HG02571 (cell line): ENCODE measurements around the gene ABCG2.

Experiments
- ATAC-seq: cut with Tn5 transposase; IDR thresholded peaks from one replicate; pipeline ENCODE4 v1.9.1; 2021; ENCODE audit warnings: mild to moderate bottlenecking, moderate library complexity; ENCODE audit not compliant: unreplicated experiment

ABCG2 gene

GRCh38 chr4:88077911-88078524, 80.4 kb downstream of the ABCG2 start:
- no peak for ATAC-seq

DNA sequence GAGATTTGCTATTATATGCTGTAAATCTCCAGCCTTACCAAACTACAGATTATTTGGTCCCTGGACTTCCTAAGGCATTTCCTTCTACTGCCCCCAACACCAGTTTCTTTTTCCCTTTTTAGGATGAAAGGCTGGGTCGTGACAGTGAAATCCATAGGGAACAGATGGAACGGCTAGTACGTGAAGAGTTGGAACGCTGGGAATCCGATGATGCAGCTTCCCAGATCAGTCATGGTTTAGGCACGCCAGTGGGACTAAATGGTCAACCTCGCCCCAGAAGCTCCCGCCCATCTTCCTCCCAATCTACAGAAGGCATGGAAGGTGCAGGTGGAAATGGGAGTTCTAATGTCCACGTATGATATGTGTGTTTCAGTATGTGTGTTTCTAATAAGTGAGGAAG, 83.1 kb downstream of the ABCG2 start:
- ATAC-seq = no peak

GRCh38 chr4:88070031-88070430, 88.4 kb downstream of the ABCG2 start:
- no peak for ATAC-seq

GRCh38 chr4:88064410-88064809, 94.0 kb downstream of the ABCG2 start:
- no peak for ATAC-seq

DNA sequence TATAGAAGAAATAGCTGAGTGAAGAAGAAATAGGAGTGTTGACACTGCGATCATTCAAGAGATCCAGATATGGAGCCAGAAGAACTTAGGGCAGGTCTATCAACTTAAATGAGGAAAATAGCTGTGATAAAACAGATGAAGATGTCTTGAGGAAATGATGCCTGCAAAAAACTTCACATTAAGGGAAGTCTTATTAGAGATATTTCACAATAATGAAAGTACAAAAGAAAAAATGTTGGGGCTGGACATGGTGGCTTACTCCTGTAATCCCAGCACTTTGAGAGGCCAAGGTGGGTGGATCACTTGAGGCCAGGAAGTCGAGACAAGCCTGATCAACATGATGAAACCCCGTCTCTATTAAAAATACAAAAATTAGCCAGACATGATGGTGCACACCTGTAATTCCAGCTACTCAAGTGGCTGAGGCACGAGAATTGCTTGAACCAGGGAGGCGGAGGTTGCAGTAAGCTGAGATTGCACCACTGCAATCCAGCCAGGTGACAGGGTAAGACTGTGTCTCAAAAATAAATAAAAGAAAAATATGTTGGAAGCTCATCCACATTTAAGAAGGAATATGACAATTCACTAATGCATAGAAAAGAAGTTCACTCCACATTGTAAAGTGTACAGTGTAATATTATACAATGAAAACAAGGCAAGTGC, 94.7 kb downstream of the ABCG2 start:
- ATAC-seq = no peak

- ATAC-seq = no peak
Observed at GRCh38 chr4:88062843-88063242, 95.6 kb downstream of the ABCG2 start.

- ATAC-seq = no peak
Observed at GRCh38 chr4:88062311-88062710, 96.1 kb downstream of the ABCG2 start.

DNA sequence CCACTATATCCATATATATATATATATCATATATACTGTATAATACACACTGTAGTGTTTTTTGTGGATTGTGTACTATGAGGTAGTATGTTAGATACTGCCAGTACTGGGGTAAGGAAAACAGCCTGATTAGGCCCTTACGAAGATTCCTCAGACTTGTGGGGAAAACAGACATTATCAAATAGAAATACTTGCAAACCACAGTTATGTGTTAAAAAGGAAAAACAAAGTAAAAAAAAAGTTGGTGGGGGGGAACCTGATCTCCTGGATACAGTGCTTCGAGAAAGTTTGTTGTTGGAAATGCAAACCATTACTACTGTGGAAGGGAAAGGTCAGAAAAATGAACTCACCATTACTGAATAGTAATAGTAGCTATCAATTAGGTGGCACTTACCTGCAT, 98.0 kb downstream of the ABCG2 start:
- ATAC-seq = no peak

DNA sequence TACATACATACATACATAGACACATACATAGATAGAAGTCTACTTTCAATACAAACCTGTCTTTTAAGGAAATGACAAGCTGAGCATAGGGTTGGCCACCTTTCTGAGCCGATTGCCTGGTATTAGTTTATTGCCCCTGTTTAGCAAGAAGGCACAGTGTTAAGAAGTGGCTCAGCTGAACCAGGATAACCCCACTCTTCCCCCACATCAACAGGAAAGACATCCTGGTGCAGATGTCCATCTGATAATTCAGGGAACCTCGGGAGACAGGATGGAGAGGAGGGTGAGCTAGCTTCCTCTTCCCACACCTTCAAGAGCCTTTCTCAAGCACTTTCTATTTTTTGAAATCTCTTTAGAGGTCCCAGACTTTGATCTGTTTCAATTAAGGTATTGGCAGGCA, 98.7 kb downstream of the ABCG2 start:
- ATAC-seq = no peak

GRCh38 chr4:88058295-88058694, 100.1 kb downstream of the ABCG2 start:
- ATAC-seq = no peak

DNA sequence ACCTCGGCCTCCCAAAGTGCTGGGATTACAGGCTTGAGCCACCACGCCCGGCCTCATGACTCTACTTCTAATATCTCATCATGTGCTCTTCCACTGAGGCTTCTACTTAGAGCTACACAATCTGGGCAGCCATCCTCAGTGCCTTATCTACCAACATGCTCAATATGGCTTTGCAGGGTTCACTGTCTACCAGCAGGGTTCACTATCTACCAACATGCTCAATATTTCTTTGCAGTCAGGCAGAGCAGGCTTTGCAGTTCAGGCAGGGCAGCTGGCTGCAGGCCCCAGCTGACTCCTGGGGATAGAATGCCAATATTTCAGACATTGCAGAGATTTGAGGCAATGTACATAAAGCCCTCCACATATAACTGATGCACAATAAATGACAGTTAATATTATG, 103.5 kb downstream of the ABCG2 start:
- ATAC-seq = no peak

DNA sequence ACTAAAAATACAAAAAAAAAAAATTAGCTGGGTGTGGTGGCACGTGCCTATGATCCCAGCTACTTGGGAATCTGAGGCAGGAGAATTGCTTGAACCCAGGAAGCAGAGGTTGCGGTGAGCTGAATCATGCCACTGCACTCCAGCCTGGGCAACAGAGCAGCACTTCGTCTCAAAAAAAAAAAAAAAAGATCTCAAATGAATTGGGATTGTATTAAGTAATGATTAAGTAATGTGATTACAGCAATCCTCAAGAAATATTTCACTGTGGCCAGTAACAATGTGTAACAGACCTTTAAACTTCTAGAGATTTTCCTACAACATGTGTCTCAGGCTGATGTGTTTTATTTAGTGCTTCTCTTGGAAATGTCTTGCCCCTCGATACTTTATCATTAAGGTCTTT, 104.2 kb downstream of the ABCG2 start:
- ATAC-seq = no peak

- ATAC-seq = no peak
Observed at GRCh38 chr4:88045021-88045420, 113.4 kb downstream of the ABCG2 start.

- no peak for ATAC-seq
Observed at GRCh38 chr4:88043586-88044340, 114.7 kb downstream of the ABCG2 start.

DNA sequence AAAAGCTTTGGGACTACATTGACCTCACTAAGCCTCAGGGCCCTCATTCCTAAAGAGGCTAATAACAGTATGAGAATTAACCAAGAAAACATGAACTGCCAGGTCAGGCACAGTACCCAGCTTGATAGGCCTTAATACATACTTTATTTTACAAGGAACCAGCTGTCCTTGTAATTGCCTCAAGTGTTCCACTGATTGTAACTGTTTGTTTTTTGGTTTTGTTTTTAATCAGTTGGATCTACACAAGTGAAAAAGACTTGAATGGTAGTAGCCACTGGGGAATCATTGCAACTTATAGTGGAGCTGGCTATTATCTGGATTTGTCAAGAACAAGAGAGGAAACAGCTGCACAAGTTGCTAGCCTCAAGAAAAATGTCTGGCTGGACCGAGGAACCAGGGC, 115.4 kb downstream of the ABCG2 start:
- no peak for ATAC-seq

- no peak for ATAC-seq
Observed at GRCh38 chr4:88041626-88042025, 116.8 kb downstream of the ABCG2 start.

- no peak for ATAC-seq
Observed at GRCh38 chr4:88040707-88041106, 117.7 kb downstream of the ABCG2 start.
